ENCODE results near the gene CD300H.
A peak's percentile ranks its signal among the peaks of the same experiment; 100 is the strongest.

Gene CD300H

DNA sequence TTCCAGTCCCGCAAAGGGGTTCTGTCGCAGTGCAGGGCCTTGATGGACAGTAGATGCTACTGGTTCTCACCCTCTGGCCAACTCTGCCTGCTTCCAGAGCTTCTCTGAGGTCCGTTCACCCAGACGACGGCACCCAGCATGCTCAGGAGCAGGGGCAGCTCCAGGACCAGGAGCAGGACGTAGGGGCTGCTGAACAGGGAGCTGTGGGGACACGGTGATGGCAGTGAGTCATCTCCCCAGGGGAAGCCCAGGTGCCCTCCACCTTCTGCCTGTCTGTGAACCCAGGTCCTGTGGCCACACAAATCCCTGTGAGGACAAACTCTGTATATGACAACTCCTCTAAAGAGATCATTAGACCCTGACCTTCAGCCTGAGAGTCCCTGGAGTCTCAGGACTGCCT is 18.0 kb downstream of the CD300H start:
- DNase-seq (ENCODE audit: low spot score), result no peak

DNA sequence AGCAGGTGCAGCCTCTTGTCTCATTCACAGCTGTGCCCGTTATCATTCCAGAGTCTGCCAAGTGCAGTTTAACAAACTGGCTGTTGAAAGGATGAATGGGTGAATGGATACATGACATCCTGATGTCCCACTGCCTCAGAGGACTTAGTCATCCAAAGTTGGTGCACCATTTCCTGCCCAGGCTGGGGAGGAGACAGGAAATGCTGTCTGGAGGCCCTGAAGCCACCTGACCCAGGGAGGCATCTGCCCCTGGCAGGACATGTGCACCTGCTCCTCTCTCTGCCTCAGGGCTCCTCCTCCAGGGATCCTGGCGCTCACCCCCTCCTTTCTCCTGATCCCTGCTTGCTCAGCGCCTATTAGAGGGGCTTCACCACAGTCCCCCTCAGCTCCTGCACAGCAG is 19.6 kb downstream of the CD300H start:
- DNase-seq (ENCODE audit: low spot score), result no peak

DNA sequence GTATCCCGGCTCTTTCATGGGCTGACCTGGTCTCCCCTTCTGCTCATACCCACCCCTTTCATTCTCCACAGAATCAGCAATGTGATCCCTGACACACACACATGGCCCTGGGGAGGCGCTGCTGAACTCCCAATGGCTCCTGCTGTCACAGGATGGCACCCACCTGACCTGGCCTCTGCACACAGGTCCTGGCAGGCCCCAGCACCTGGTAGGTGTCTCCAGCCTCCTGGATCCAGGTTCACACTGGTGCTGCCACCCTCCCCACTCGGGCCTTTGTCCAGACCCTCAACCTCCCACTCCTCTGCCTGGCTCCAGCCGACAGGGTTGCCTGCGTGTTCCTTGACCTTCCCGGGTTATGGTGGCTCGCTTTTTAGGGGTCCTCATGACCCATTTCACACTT is 20.0 kb downstream of the CD300H start:
- no peak for DNase-seq (ENCODE audit: low spot score)

DNA sequence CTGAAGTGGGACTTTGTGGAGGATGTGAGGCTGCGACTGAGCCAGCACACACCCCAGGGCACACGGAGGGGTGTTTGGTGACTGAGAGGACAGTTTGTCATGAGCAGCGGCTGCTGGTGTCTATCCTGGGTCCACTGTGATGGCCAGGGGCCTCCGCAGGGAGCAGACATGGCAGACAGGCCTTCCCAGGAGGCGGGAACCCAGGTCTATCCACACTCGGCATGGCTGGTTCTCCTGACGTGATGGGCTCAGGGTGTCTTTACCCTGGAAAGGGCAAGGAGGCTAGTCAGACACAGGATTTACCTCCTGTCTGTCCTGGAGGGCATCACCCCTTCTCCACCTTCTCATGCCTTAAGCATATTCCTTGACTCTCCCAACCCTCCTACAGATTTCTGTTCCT is 20.7 kb downstream of the CD300H start:
- DNase-seq (ENCODE audit: low spot score), result no peak

DNA sequence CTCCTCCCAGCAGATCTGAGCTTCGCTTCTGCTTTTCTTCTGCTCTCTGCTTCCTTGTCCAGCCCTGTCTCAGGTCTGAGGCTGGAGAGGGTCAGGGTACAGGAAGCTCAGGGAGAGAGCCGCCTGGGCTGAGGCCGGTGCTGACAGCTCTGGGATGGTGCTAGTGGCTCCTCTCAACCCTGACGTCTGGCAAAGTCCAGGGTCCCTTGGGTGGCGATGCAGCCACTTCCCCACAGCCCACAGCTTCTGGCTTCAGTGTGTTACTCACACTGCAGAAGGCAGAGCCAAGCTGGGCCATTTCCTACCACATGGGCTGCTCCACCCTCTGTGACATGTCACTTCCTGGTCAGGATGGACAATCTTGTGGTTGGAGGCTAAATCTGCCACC is 21.5 kb downstream of the CD300H start, which contains the start of gene CD300C:
TSS of gene CD300C (minus strand) at position 273 of the 388 bp plus-strand sequence. CDS start 333 bp downstream, outside the sequence.
- no peak for DNase-seq (ENCODE audit: low spot score)

DNA sequence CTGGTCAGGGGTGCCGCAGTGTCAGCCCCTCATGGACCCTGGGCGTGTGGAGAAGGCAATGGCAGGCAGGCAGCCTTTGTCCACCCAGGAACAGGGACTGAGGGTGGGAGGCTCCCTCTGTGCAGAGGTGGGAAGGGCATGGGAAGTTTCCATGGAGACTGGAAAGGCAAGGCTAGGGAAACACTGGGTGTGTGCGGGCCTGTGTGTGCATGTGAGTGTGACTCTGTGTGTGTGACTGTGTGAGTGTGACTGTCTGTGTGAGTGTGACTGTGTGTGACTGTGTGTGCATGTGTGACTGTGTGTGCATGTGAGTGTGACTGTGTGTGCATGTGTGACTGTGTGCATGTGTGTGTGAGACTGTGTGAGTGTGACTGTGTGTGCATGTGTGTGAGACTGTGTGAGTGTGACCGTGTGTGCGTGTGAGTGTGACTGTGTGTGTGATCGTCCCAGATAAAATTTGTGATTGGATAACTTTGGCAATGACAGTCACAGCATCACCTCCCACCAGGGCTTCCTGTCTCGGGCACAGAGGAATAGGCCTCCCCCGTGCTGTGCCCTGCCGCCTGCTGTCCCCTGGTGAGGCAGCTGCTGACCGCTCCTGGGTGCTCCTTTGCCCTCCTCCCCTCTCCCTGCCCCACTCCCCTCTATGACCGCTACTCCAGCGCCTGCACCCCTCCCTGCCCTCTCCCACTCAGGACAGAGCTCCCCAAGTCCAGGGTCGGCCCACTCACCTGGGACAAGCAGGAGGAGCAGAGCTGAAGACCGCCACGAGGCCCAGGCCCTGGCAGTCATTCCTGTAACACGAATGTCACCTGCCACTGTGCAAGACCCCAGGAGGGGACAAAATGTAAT is 22.1 kb downstream of the CD300H start:
- DNase-seq (ENCODE audit: low spot score), result no peak

DNA sequence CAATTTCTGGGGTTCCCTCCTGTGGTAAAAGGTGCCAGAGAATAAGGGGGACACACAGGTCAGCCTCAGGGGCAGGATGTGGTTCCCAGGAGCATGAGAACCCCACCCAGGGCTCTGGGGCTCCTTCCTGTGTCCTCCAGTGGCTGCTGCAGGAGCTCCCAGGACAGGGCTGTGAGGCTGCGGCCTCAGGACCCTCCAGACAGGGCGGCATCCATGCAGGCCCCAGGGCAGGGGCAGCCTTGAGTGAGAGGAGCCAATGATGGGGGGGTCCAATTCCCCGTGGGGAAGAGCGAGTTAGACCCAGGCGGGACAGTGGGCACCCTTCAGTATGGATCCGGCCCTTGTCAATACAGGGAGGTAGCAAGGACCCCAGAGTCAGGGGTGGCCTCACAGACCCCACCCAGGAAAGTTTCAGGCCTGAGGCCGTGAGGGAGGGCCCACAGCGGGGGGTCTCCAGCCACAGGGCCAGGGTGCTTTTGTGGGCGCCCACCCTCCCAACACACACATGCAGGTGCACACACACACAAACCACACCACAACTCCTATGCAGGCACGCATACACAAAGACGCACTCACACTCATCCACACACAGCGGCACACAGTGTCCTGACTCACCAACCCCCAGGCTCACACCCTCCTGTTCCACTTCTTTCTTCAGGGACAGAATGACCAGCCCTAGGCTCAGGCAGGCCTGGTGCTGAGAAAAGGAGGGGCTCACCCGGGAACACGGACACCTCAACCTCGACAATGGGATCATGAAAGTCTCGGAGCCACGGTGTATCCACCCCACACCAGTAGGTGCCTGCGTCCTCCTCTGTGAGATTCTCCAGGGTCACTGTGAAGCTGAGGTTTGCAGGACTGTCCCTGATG is 23.2 kb downstream of the CD300H start:
- DNase-seq (ENCODE audit: low spot score), result no peak

DNA sequence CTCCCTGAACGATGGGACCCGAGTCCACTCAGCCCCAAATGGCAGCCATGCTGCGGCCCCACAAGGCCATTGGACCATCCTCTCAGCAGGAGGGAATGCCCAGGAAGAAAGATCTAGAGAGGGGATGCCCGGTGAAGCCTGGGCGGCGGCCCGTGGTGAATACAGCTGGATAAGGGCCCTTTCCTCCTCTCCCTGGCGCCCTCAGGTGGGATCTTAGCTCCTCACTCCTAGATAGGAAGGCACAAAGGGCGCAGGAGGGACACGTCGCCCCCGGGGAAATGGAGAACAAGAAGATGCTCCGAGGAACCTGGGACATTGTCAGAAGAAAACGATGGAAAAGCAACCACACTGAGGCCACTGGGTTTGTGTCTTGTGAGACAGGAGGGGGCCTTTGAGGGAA is 23.9 kb downstream of the CD300H start:
- DNase-seq (ENCODE audit: low spot score), result no peak

DNA sequence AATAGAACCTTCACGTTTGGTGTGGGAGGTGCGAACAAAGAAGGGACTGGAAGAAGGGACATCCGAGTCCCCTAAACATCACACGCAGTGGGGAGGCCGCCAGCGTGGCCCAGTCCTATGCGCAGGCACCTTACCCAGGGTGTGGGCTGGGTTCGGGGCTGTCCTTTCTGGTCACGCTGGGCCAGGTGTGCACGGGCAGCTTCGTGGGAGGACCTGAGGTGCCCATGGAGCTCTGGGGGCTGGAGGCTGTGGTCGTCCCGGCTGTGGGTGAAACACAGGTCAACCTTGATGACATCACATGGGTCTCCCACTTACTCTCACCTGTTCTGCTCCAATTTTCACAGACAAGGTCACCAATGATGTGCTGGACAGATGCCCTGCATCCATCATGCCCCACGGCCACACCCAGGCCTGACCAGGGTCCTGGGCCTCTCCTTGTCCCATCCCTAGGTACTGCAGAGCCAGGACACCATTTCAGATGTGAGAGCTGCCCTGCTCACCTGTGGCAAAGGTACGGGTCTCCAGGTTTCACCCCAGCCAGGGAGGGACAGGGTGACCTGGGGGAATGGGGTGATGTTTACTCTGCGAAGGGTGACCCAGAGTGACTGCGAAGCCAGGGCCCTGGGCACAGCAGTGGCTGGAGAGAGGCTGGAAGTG is 24.5 kb downstream of the CD300H start:
- no peak for DNase-seq (ENCODE audit: low spot score)

DNA sequence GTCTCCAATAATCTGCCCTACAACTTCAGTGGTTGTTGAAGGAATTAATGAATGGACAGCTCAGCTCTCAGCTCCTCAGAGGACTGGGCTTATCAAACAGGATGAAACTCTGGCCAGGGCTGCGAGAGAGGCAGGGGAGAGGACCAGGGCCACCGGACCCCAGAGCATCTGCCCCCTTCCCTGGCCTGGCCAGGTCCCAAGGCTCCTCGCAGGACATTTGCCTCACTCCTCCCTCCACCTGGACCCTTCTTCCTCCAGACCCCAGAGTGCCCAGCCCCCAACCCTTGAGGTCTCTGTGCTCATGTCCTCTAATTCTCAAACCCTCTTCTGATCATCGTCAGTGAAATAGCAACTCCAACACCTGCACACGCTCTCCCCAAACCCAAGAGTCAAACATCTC is 25.1 kb downstream of the CD300H start:
- no peak for DNase-seq (ENCODE audit: low spot score)

DNA sequence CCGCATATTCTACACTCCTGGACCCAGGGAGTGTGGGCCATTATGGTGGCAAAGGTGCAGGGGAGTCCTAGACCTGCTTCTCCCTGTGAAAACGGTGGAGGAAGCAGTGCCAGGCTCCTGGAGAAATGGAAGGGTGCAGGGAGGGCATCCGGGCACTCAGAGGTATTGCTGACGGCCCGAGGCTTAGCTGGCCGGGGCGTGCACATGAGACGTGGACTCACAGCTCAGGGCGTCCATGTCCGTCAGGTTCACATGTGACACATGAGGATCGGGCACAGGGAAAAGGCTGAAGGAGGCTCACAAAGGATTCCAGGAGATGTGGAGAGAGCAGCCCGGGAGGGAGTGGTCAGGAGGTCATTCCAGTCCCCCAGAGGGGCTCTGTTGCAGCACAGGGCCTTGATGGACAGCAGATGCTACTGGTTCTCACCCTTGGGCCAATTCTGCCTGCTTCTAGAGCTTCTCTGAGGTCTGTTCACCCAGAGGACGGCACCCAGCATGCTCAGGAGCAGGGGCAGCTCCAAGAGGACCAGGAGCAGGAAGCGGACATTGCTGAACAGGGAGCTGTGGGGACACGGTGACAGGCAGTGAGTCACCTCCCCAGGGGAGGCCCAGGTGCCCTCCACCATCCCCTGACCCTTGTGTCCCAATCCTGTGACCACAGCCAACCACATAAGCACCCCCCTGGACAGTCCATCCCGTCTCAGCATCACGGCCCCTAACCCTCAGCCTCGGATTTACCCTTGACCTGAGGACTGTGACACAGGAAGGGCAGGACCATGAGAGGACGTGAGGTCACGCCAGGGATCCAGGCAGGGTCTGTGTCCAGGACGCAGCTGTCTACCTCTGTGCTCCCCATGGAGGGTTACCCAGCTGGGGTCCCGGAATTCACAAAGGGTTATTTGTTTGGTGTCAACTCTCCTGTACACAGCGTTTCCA is 25.9 kb downstream of the CD300H start:
- no peak for DNase-seq (ENCODE audit: low spot score)

DNA sequence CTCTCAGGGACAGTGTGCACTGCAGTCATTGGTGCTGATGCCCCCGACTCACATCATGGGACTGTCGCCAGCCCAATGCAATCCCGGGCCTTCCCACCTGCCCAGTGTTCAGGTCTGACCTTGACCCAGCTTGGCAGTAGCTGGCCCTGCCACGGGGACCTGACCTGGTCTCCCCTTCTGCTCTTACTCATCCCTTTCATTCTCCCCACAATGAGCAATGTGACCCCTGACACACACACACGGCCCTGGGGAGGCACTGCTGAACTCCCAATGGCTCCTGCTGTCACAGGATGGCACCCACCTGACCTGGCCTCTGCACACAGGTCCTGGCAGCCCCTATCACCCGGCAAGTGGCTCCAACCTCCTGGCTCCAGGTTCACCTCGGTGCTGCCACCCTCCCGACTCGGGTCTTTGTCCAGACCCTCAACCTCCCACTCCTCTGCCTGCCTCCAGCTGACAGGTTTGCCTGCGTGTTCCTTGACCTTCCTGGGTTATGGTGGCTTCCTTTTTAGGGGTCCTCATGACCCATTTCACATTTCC is 28.0 kb downstream of the CD300H start:
- no peak for DNase-seq (ENCODE audit: low spot score)

DNA sequence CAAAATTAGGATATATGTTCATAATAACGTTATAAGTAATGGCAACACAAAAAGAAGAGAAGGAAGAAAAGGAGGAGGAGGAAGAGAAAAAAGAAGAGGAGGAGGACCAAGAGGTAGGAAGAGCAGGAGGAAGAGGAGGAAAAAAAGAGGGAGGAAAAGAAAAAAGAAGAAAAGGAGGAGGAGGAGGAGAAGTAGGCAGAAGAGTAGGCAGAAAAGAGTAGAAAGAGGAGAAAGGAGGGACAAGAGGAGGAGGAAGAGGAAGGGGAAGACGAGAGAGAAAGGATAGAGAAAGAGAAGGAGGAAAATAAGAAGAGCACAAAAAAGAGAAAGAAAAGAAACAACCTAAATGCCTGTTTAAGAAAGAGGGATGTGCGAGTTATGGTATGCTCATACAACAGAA is 30.4 kb downstream of the CD300H start:
- no peak for DNase-seq (ENCODE audit: low spot score)

DNA sequence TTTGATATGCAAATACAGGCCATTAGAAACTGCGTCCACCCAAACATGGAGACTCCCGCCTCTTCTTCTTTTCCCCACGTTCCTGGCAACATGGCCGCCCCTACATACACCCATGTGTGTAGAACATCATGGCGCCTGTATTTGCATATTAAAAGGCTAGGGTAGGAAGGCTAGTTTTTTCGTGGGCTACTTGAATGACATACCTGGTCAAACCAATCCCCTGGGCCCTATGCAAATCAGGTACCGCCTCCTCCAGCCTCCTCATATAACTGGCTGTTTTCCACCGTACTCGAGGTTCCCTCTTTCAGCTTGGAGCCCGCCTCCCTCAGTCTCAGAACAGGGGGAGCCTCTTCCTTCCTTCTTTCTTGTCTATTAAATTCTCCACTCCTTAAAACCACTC is 35.2 kb downstream of the CD300H start:
- DNase-seq (ENCODE audit: low spot score), result peak; percentile 82

DNA sequence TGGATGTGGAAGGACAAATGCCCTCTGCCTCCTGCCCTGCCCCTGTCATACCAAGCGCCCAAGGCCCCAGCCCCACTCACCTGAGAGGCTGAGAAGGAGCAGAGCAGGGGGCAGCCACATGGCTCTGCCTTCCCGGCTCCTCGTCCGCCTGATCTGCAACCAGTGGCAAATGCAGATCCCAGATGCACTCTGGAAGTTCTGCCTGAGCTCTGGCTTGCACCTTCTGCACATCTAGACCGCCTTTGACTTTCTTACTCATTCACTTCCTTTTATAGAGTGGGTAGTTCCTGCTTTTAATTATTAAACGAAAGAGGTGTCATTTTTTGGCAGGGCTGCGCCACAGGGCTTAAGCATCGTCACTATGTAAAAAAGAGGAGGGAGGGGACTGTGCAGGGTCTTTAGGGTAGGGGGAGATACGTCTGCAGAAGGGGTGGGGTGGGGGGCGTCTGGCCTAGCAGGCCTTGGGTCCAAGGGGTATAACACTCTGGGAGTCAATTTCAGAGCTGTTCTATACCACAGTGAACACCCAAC is 36.0 kb downstream of the CD300H start, which contains the start of gene CD300LB:
TSS of gene CD300LB (minus strand) at position 245 of the 531 bp plus-strand sequence. CDS start at position 120, 125 bp downstream.
- DNase-seq (ENCODE audit: low spot score), result no peak

DNA sequence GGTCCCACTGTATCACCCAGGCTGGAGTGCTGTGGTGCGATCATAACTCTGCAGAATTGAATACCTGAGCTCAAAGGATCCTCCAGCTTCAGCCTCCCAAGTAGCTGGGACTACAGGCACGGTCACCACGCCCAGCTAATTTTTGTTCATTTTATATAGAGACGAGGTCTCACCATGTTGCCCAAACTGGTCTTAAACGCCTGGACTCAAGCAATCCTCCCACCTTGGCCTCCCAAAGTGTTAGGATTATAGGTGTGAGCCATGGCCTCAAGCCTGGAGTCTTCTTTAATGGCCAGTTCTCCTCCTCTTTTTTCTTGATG is 36.5 kb downstream of the CD300H start:
- DNase-seq (ENCODE audit: low spot score), result no peak

DNA sequence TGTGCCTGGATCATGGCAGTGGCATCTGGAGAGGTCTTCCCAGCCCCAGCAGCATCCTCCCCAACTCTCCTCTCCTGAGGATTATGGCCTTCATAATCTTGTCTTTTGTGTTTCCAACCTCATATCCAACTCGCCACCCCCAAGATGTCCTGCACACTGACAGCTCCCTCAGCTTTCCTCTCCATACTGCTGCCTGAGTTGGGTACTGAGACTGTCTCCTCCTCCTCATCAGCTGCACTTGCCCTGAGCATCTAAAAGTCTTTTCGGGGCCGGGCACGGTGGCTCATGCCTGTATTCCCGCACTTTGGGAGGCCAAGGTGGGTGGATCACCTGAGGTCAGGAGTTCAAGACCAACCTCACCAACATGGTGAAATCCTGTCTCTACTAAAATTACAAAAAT is 38.1 kb downstream of the CD300H start:
- DNase-seq (ENCODE audit: low spot score), result no peak

DNA sequence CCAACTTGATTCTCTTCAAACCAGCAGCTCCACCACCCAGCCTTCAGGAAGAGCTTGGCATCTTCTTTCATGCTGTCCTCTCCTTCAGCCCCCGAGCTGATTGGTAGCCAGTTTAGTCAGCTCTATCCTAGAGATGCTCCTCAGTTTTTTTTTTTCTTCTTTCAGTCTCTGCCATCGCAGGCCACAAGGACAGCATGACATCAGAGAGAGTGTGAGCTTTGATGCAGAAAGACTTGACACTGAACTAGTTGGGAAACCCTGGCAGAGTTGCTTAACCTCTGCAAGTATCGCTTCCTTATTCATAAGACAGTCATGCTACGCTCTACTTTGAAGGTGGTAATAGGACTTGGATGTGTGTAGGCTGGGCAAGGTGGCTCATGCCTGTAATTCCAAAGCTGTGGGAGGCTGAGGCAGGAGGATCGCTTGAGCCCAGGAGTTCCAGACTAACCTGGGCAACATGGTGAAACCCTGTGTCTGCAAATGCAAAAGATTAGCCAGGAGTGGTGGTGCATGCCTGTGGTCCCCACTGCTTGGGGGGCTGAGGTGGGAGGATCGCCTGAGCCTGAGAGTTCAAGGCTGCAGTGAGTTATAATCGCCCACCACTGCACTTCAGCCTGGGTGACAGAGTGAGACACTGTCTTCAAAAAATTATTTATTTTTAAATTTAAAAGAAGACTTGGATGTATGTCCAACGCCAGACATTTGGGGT is 38.7 kb downstream of the CD300H start:
- peak; percentile 36 for DNase-seq (ENCODE audit: low spot score)

DNA sequence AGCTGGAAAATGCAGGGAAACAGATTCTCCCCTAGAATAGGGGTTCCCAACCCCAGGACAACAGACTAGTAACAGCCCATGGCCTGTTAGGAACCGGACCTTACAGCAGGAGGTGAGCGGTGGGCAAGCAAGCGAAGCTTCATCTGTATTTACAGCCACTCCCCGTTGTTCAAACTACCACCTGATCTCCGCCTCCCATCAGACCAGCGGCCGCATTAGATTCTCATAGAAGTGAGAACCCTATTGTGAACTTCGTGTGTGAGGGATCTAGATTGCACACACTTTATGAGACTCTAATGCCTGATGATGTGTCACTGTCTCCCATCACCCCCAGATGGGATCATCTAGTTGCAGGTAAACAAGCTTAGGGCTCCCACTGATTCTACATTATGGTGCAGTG is 39.6 kb downstream of the CD300H start:
- no peak for DNase-seq (ENCODE audit: low spot score)

DNA sequence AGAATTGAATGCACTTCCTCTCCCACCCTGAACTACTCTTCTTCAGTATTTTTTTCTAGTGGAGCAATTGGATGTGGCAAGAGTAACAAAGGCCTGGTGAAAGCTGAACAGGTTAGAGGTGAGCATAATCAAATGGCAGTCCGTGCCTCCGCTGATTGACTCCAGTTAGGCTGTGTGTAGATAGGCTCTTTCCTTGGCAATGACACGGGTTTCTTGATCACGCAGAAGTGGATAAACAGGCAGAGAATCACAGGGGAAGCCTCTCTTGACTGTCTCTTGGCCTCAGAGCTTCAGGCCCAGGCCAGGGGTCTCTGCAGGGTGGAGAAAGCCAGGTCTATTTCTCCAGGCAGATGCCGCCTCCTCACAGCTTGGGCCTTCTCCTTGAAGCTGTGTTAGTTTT is 40.2 kb downstream of the CD300H start:
- DNase-seq (ENCODE audit: low spot score), result no peak

All from NAMALWA (cell line).